Mammary epithelial cell (primary cell): ENCODE measurements around the gene PPIE.
"Not testable (repeated sequence)": the region's sequence is repeated elsewhere in the genome, so short reads cannot be mapped to it uniquely, and the experiment has no call there.

ENCODE experiments used
- EZH2 ChIP-seq: IDR thresholded peaks from 2 replicates; pipeline ENCODE4 v1.6.1; 2012; ENCODE audit warnings: low read length, inconsistent platforms, borderline replicate concordance
- TF ChIP-seq, protein P1 (sequence below), 2 donors: IDR thresholded peaks in 1 of 2; conservative IDR thresholded peaks in 1 of 2; 2 replicates each; pipeline ENCODE4 v1.5.1; 2011 to 2012; ENCODE audit warnings: inconsistent platforms in 2 of 2, low read length in 2 of 2, mild to moderate bottlenecking in 2 of 2, control low read depth in 1 of 2, low read depth in 1 of 2; ENCODE audit not compliant: insufficient read depth in 1 of 2; ENCODE audit errors: extremely low read depth in 1 of 2

DNA sequence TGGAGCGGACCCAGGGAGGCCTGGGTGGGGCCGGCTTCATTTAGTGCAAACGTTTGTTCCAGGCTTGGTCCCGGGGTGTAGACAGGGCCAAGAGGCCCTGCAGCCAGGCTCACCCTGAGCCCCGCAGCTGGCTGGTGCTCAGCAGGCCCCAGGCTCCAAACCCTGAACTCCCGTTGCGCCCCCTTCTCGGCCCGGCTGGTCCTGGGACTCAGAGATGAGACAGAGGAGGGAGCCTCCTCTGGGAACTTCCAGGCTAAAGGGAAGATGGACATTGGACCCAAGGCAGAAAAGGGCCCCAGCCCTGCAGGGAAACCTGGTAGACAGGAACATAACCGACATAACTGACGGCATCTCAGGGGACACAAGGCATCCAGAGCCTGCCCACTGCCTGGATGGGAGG lies 36.5 kb downstream of the PPIE start:
- TF ChIP-seq, protein P1, sequence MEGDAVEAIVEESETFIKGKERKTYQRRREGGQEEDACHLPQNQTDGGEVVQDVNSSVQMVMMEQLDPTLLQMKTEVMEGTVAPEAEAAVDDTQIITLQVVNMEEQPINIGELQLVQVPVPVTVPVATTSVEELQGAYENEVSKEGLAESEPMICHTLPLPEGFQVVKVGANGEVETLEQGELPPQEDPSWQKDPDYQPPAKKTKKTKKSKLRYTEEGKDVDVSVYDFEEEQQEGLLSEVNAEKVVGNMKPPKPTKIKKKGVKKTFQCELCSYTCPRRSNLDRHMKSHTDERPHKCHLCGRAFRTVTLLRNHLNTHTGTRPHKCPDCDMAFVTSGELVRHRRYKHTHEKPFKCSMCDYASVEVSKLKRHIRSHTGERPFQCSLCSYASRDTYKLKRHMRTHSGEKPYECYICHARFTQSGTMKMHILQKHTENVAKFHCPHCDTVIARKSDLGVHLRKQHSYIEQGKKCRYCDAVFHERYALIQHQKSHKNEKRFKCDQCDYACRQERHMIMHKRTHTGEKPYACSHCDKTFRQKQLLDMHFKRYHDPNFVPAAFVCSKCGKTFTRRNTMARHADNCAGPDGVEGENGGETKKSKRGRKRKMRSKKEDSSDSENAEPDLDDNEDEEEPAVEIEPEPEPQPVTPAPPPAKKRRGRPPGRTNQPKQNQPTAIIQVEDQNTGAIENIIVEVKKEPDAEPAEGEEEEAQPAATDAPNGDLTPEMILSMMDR (conservative IDR thresholded peaks at IDR 0.05 in 1 of 2, IDR thresholded peaks at IDR 0.05 in 1 of 2; ENCODE audit: extremely low read depth in 1 of 2, insufficient read depth in 1 of 2, low read depth in 1 of 2, low read length in 2 of 2), result not testable (repeated sequence)
- not testable (repeated sequence) for TF ChIP-seq EZH2
